ENCODE data around the gene PPP1R14B. TPM values are rescaled to one million over a fixed set of nuclear protein-coding genes. Genes with fewer than 3 reads are reported as not detected.

Gene PPP1R14B
- total and polyA plus RNA-seq, 2 of the 13 experiments (the other 11 are each of a cell fraction or from before 2014, with no cell fraction given): 110 to 148 TPM

DNA sequence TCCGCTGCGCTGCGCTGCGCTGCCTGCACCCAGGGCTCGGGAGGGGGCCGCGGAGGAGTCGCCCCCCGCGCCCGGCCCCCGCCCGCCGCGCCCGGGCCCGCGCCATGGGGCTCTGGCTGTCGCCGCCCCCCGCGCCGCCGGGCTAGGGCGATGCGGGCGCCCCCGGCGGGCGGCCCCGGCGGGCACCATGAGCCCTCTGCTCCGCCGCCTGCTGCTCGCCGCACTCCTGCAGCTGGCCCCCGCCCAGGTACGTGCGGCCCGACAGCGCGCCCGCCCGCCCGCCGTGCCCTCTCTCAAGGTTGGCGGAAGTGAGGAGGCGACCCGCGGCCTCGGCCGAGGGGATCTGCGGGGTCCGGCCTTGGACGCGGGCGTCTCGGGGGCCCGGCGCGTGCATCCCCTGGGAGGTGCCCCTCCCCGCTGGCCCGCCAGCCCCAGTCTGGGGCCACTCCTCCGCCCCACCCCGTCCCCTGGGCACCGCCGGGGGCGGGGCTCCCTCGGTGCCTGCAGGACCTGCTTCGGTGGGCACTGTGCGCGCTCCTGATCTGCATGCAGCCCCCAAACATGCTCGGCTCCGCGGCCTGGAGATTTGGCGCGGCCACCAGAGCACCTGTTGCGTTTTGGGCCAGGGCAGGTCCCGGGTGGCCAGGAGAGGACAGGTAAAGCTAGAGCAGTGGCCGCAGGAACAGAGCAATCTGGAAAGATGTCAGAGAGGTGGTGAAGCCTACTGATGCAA lies 11.9 kb downstream of the PPP1R14B start (continued):
- TF ChIP-seq ZNF274 (CRISPR knock-in tag; IDR thresholded peaks at IDR 0.05) (peak; percentile 74; the same call in 1 of the 2 replicates), ZNF646 (CRISPR knock-in tag; IDR thresholded peaks at IDR 0.05) (no peak), SNAPC2 (CRISPR knock-in tag; IDR thresholded peaks at IDR 0.05) (0 out of 2 replicates have a peak, but pooled peaks have one; percentile 49), HNF1B (CRISPR knock-in tag; IDR thresholded peaks at IDR 0.05) (no peak), TOE1 (CRISPR knock-in tag; IDR thresholded peaks at IDR 0.05) (no peak), JDP2 (CRISPR knock-in tag; IDR thresholded peaks at IDR 0.05; ENCODE audit: borderline replicate concordance) (no peak; the same call in 1 of the 2 replicates), CEBPZ (IDR thresholded peaks at IDR 0.05; ENCODE audit: low read length) (no peak)
- TF ChIP-seq, protein P1, sequence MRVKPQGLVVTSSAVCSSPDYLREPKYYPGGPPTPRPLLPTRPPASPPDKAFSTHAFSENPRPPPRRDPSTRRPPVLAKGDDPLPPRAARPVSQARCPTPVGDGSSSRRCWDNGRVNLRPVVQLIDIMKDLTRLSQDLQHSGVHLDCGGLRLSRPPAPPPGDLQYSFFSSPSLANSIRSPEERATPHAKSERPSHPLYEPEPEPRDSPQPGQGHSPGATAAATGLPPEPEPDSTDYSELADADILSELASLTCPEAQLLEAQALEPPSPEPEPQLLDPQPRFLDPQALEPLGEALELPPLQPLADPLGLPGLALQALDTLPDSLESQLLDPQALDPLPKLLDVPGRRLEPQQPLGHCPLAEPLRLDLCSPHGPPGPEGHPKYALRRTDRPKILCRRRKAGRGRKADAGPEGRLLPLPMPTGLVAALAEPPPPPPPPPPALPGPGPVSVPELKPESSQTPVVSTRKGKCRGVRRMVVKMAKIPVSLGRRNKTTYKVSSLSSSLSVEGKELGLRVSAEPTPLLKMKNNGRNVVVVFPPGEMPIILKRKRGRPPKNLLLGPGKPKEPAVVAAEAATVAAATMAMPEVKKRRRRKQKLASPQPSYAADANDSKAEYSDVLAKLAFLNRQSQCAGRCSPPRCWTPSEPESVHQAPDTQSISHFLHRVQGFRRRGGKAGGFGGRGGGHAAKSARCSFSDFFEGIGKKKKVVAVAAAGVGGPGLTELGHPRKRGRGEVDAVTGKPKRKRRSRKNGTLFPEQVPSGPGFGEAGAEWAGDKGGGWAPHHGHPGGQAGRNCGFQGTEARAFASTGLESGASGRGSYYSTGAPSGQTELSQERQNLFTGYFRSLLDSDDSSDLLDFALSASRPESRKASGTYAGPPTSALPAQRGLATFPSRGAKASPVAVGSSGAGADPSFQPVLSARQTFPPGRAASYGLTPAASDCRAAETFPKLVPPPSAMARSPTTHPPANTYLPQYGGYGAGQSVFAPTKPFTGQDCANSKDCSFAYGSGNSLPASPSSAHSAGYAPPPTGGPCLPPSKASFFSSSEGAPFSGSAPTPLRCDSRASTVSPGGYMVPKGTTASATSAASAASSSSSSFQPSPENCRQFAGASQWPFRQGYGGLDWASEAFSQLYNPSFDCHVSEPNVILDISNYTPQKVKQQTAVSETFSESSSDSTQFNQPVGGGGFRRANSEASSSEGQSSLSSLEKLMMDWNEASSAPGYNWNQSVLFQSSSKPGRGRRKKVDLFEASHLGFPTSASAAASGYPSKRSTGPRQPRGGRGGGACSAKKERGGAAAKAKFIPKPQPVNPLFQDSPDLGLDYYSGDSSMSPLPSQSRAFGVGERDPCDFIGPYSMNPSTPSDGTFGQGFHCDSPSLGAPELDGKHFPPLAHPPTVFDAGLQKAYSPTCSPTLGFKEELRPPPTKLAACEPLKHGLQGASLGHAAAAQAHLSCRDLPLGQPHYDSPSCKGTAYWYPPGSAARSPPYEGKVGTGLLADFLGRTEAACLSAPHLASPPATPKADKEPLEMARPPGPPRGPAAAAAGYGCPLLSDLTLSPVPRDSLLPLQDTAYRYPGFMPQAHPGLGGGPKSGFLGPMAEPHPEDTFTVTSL (CRISPR knock-in tag; IDR thresholded peaks at IDR 0.05; ENCODE audit: borderline replicate concordance): no peak

Data from HepG2 (cell line).